Fibroblast of peridontal ligament (primary cell): ENCODE data around the gene CHAD.
"Not testable (repeated sequence)": the region's sequence is repeated elsewhere in the genome, so short reads cannot be mapped to it uniquely, and the experiment has no call there.

Experiments used
- DNase-seq: peaks from one replicate; pipeline ENCODE4 v3.0.0-alpha.2; 2010; ENCODE audit errors: extremely low read depth

CHAD gene

GRCh38 chr17:50426814-50427787 lies 41.6 kb downstream of the CHAD start:
- DNase-seq: peak; percentile 27

GRCh38 chr17:50426472-50426782 lies 42.3 kb downstream of the CHAD start:
- DNase-seq: no peak

GRCh38 chr17:50425682-50426471 lies 42.8 kb downstream of the CHAD start, which contains the start of gene ACSF2:
Gene ACSF2 (plus strand): TSS chr17:50426218. CDS start chr17:50426262, 44 bp downstream.
- DNase-seq: peak; percentile 26

GRCh38 chr17:50424996-50425681 lies 43.5 kb downstream of the CHAD start:
- DNase-seq: no peak

- no peak for DNase-seq
Measured at GRCh38 chr17:50424246-50424995, 44.3 kb downstream of the CHAD start.

GRCh38 chr17:50423553-50424159 lies 45.0 kb downstream of the CHAD start:
- DNase-seq: peak; percentile 96

- no peak for DNase-seq
Measured at GRCh38 chr17:50422738-50423137, 45.9 kb downstream of the CHAD start.

GRCh38 chr17:50421308-50422051 lies 47.2 kb downstream of the CHAD start:
- DNase-seq: peak; percentile 40

- peak; percentile 58 for DNase-seq
Measured at GRCh38 chr17:50420419-50421112, 48.1 kb downstream of the CHAD start.

- not testable (repeated sequence) for DNase-seq
Measured at GRCh38 chr17:50419577-50419976, 49.1 kb downstream of the CHAD start.

GRCh38 chr17:50414808-50415207 lies 53.9 kb downstream of the CHAD start:
- DNase-seq: no peak
